OCI-LY7 (cell line): ENCODE measurements around the gene CHN2. TPM values are rescaled to one million over a fixed set of nuclear protein-coding genes. Genes with fewer than 3 reads are reported as not detected.
"Not testable (repeated sequence)": the region's sequence is repeated elsewhere in the genome, so short reads cannot be mapped to it uniquely, and the experiment has no call there.

Experiments used
- BruUV-seq: library from RNA; stranded (reverse); fragments of 400-500 nt; replicated peaks from 2 replicates; lab custom pipeline; 2021; lab: Mats Ljungman, UMichigan
- CTCF ChIA-PET: fragments of 300-600 bp; sonication (Branson Sonifier 250); formaldehyde crosslinking; loops from one replicate; lab custom pipeline; 2022; ENCODE audit warnings: antibody characterized with exemption; ENCODE audit not compliant: unreplicated experiment; lab: Charles Lee
- POLR2A ChIA-PET: fragments of 300-600 bp; sonication (Branson Sonifier 250); formaldehyde crosslinking; loops from one replicate; lab custom pipeline; 2022; ENCODE audit warnings: antibody characterized with exemption; lab: Charles Lee
- DNase-seq: peaks from one replicate; pipeline ENCODE4 v3.0.0-alpha.2; 2015; ENCODE audit warnings: low spot score
- H2AFZ ChIP-seq: fragments of 200-600 bp; sonication (generic), shearing (Covaris generic); 2 replicates; pipeline ENCODE4 v1.6.1; 2014; ENCODE audit warnings: mild to moderate bottlenecking, antibody characterized with exemption, low read length, moderate library complexity
- H3K27ac ChIP-seq: fragments of 200-600 bp; sonication (generic); 2 replicates; pipeline ENCODE4 v1.5.1; 2014; ENCODE audit warnings: mixed run types, low read depth, mild to moderate bottlenecking, moderate library complexity, low read length, inconsistent platforms; ENCODE audit not compliant: poor library complexity, severe bottlenecking
- H3K36me3 ChIP-seq: fragments of 200-600 bp; sonication (generic); 2 replicates; pipeline ENCODE4 v1.6.1; 2014; ENCODE audit warnings: mild to moderate bottlenecking, antibody characterized with exemption, low read length, moderate library complexity, mixed read lengths; ENCODE audit not compliant: insufficient read depth
- H3K4me1 ChIP-seq: fragments of 200-600 bp; sonication (generic); 2 replicates; pipeline ENCODE4 v1.5.1; 2014; ENCODE audit warnings: mild to moderate bottlenecking, low read length; ENCODE audit not compliant: insufficient read depth, poor library complexity, severe bottlenecking
- H3K4me2 ChIP-seq: fragments of 200-600 bp; sonication (generic); 2 replicates; pipeline ENCODE4 v1.6.1; 2014; ENCODE audit warnings: mild to moderate bottlenecking, low read length
- H3K4me3 ChIP-seq: fragments of 200-600 bp; sonication (generic); 2 replicates; pipeline ENCODE4 v1.5.1; 2014; ENCODE audit warnings: mild to moderate bottlenecking, low read depth, low read length; ENCODE audit not compliant: poor library complexity, severe bottlenecking
- H3K79me2 ChIP-seq: fragments of 200-600 bp; sonication (generic); 2 replicates; pipeline ENCODE4 v1.6.1; 2016; ENCODE audit warnings: low read depth, mild to moderate bottlenecking, low read length, moderate library complexity, mixed read lengths; ENCODE audit not compliant: insufficient read depth
- H3K9me2 ChIP-seq: fragments of 200-600 bp; sonication (generic); 2 replicates; pipeline ENCODE4 v1.6.1; 2016; ENCODE audit warnings: mild to moderate bottlenecking, low read length, mixed read lengths; ENCODE audit not compliant: insufficient read depth
- H3K9me3 ChIP-seq: fragments of 200-600 bp; sonication (generic); 2 replicates; pipeline ENCODE4 v1.6.1; 2014; ENCODE audit warnings: mild to moderate bottlenecking, mixed run types, low read length, mixed read lengths
- H4K20me1 ChIP-seq: fragments of 200-600 bp; sonication (generic); 2 replicates; pipeline ENCODE4 v1.6.1; 2014; ENCODE audit warnings: mild to moderate bottlenecking, antibody characterized with exemption, low read length, moderate library complexity, mixed read lengths; ENCODE audit not compliant: insufficient read depth
- EZH2phosphoT487 ChIP-seq: fragments of 200-600 bp; sonication (generic); IDR thresholded peaks from 2 replicates; pipeline ENCODE4 v1.6.1; 2018; ENCODE audit warnings: low read depth, borderline replicate concordance, mild to moderate bottlenecking, mixed run types, antibody characterized with exemption, low read length, moderate library complexity, mixed read lengths
- intact Hi-C: fragments of 100-400 bp; cut with micrococcal nuclease; formaldehyde crosslinking; loops from one replicate; pipeline ENCODE4 v1.10.0; 2022; ENCODE audit not compliant: unreplicated experiment
- total RNA-seq, 2 experiments: library from RNA; depleted of rRNA in 1 of 2; stranded (reverse); fragments of >200 nt in 1 of 2; shearing (Covaris generic) in 1 of 2; gene quantifications; 2 replicates each; pipeline ENCODE4 v1.2.3, GENCODE V29; 2014 to 2022
- TF ChIP-seq, protein P1 (sequence below): fragments of 200-600 bp; sonication (generic); conservative IDR thresholded peaks from 2 replicates; pipeline ENCODE4 v1.5.1; 2014; ENCODE audit warnings: mild to moderate bottlenecking, antibody characterized with exemption, low read length, moderate library complexity, mixed read lengths

The CHN2 gene
- total RNA-seq, 2 experiments from 2014 or later, result not detected

DNA sequence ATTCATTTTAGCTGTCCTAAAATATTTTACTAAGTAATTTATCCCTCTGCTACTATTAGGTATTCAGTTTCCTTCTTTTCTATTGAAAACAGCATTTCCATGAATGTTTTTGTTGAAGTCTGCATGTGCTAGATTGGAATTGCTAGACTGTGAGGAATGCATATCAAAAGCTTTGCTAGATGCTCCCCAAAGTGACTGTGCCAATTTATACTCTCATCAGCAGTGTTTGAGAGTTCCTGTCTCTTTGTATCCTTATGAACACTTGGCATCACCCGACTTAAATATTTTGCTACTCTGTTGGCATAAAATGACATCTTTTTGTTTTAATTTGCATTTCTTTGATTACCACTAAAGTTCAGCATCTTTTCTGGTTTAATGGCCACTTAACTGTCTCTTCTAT lies 324.0 kb downstream of the CHN2 start:
- Histone ChIP-seq H3K4me2 (no peak overlapping the region), H3K4me3 (no peak overlapping the region), H3K4me1 (no peaks in the 10 kb centered on the region), H4K20me1 (no peaks in the 10 kb centered on the region), H3K9me3 (no peaks in the 10 kb centered on the region), H2AFZ (no peak overlapping the region), H3K36me3 (no peaks in the 10 kb centered on the region), H3K79me2 (no peaks in the 10 kb centered on the region), H3K27ac (no peak overlapping the region), H3K9me2 (no peaks in the 10 kb centered on the region)
- TF ChIP-seq EZH2phosphoT487, result no peak
- TF ChIP-seq, protein P1, sequence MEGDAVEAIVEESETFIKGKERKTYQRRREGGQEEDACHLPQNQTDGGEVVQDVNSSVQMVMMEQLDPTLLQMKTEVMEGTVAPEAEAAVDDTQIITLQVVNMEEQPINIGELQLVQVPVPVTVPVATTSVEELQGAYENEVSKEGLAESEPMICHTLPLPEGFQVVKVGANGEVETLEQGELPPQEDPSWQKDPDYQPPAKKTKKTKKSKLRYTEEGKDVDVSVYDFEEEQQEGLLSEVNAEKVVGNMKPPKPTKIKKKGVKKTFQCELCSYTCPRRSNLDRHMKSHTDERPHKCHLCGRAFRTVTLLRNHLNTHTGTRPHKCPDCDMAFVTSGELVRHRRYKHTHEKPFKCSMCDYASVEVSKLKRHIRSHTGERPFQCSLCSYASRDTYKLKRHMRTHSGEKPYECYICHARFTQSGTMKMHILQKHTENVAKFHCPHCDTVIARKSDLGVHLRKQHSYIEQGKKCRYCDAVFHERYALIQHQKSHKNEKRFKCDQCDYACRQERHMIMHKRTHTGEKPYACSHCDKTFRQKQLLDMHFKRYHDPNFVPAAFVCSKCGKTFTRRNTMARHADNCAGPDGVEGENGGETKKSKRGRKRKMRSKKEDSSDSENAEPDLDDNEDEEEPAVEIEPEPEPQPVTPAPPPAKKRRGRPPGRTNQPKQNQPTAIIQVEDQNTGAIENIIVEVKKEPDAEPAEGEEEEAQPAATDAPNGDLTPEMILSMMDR, result no peak
- intact Hi-C loops, result no loop called here
- POLR2A ChIA-PET, result no interaction called here
- CTCF ChIA-PET, result no interaction called here
- BruUV-seq, result no TSS peak
- DNase-seq, result no peak

DNA sequence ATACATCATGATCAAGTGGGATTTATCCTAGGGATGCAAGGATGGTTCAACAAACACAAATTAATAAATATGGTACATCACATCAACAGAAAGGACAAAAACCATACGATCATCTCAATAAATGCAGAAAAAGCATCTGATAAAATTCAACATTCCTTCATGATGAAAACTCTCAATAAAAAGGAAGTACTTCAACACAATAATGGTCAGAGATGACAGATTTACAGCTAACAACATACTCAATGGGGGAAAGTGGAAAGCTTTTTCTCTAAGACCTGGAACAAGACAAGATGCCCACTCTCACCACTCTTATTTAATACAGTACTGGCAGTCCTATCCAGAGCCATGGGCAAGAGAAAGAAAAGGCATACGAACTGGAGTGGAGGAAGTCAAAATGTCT lies 329.2 kb downstream of the CHN2 start:
- ChIA-PET POLR2A (interaction anchor here (0.6 to 0.7 kb wide), 3 partner anchors 14 to 208 kb away, joined by 3 read pairs; no protein-coding TSS in a partner anchor), CTCF (no interaction called here)
- H3K4me3 ChIP-seq, result no peak overlapping the region
- TF ChIP-seq EZH2phosphoT487, result no peak
- TF ChIP-seq, protein P1, result no peak
- no peaks in the 10 kb centered on the region for H4K20me1 ChIP-seq
- no peaks in the 10 kb centered on the region for H3K79me2 ChIP-seq
- no peak overlapping the region for H3K4me2 ChIP-seq
- H3K27ac ChIP-seq, result no peak overlapping the region
- no peaks in the 10 kb centered on the region for H3K36me3 ChIP-seq
- intact Hi-C loops, result no loop called here
- DNase-seq, result no peak
- H3K4me1 ChIP-seq, result no peaks in the 10 kb centered on the region
- H2AFZ ChIP-seq, result no peak overlapping the region
- BruUV-seq, result no TSS peak
- H3K9me2 ChIP-seq, result no peaks in the 10 kb centered on the region
- H3K9me3 ChIP-seq, result no peaks in the 10 kb centered on the region

DNA sequence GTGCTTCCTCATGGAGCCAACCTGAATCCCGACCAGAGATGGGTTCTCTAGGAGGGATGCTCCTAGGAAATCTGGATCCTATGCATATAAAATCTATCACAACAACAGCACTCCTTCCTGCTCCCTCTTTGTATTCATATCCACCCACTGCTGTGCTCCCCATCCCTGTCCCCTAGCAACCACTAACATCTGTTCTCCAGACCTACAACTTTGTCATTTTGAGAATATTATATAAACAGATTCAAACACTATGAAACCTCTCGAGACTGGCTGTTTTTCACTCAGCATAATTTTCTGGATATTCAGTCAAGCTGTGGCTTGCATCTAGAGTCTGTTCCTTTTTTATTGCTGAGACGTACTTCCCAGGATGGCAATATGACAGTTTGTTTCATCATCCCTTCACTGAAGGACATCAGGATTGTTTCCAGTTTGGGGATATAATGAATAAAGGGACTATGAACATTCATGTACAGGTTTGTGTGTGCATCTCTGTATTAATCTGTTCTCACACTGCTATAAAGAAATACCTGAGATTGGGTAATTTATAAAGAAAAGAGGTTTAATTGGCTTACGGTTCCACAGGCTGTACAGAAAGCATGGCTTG lies 333.0 kb downstream of the CHN2 start:
- H3K9me2 ChIP-seq, result no peaks in the 10 kb centered on the region
- no peak overlapping the region for H3K4me3 ChIP-seq
- H3K4me2 ChIP-seq, result no peak overlapping the region
- H2AFZ ChIP-seq, result no peak overlapping the region
- POLR2A ChIA-PET, result interaction anchor here (0.6 kb wide), 1 partner anchor 435 kb away, joined by 3 read pairs; no protein-coding TSS in a partner anchor
- intact Hi-C loops, result no loop called here
- TF ChIP-seq EZH2phosphoT487, result no peak
- TF ChIP-seq, protein P1, result no peak
- DNase-seq, result no peak
- no peaks in the 10 kb centered on the region for H3K9me3 ChIP-seq
- no peaks in the 10 kb centered on the region for H3K4me1 ChIP-seq
- no peaks in the 10 kb centered on the region for H4K20me1 ChIP-seq
- no TSS peak for BruUV-seq
- H3K36me3 ChIP-seq, result no peaks in the 10 kb centered on the region
- no peaks in the 10 kb centered on the region for H3K79me2 ChIP-seq
- H3K27ac ChIP-seq, result no peak overlapping the region
- CTCF ChIA-PET, result no interaction called here

DNA sequence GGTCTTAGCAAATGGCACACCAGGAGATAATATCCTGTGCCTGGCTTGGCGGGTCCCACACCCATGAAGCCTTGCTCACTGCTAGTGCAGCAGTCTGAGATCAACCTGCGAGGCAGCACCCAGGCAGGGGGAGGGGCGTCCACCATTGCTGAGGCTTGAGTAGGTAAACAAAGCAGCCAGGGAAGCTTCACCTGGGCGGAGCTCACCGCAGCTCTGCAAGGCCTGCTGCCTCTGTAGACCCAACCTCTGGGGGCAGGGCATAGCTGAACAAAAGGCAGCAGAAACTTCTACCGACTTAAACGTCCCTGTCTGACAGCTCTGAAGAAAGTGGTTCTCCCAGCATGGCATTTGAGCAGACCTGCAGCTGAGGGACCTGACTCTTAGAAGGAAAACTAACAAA lies 334.0 kb downstream of the CHN2 start:
- H3K4me2 ChIP-seq, H3K79me2 ChIP-seq, H3K36me3 ChIP-seq, DNase-seq, H3K27ac ChIP-seq, POLR2A ChIA-PET, CTCF ChIA-PET, H3K9me3 ChIP-seq, H2AFZ ChIP-seq, intact Hi-C loops, H3K9me2 ChIP-seq, H4K20me1 ChIP-seq, BruUV-seq, H3K4me1 ChIP-seq, H3K4me3 ChIP-seq: not testable (repeated sequence)
